Cardiac ventricle fibroblast (primary cell): ENCODE results near the gene NHSL2. TPM values are rescaled to one million over a fixed set of nuclear protein-coding genes. Genes with fewer than 3 reads are reported as not detected.

Experiments used
- total RNA-seq: library from RNA; depleted of rRNA; stranded (reverse); fragments of >200 nt; gene quantifications from 2 replicates; pipeline ENCODE4 v1.2.3, GENCODE V29; 2015

NHSL2 gene
- 1.8 and 3.2 TPM in 2 replicates for total RNA-seq

GRCh38 chrX:71910643-71910985 is at the start of gene NHSL2:
Gene NHSL2 (plus strand): TSS chrX:71910845.

GRCh38 chrX:72131317-72132294 is 221.0 kb downstream of the NHSL2 start, which contains the start of gene RTL5:
Gene RTL5 (minus strand): TSS chrX:72131915.

GRCh38 chrX:72181178-72182125 is 270.8 kb downstream of the NHSL2 start, which contains the start of gene PIN4:
Gene PIN4 (plus strand): TSS chrX:72181757. CDS start chrX:72181786, 29 bp downstream.

Other genes starting within 250 kb of the NHSL2 start
- not detected in 2 replicates for gene CXorf49, start 192.6 kb upstream of the NHSL2 start, total RNA-seq
- not detected in 2 replicates for gene CXorf49B, start 147.5 kb upstream of the NHSL2 start, total RNA-seq
- gene RTL5, start 221.1 kb downstream of the NHSL2 start, total RNA-seq, result 3.9 and 5.6 TPM in 2 replicates